ENCODE results near the gene CDK11B.
"Not testable (repeated sequence)": the region's sequence is repeated elsewhere in the genome, so short reads cannot be mapped to it uniquely, and the experiment has no call there.

Gene CDK11B

DNA sequence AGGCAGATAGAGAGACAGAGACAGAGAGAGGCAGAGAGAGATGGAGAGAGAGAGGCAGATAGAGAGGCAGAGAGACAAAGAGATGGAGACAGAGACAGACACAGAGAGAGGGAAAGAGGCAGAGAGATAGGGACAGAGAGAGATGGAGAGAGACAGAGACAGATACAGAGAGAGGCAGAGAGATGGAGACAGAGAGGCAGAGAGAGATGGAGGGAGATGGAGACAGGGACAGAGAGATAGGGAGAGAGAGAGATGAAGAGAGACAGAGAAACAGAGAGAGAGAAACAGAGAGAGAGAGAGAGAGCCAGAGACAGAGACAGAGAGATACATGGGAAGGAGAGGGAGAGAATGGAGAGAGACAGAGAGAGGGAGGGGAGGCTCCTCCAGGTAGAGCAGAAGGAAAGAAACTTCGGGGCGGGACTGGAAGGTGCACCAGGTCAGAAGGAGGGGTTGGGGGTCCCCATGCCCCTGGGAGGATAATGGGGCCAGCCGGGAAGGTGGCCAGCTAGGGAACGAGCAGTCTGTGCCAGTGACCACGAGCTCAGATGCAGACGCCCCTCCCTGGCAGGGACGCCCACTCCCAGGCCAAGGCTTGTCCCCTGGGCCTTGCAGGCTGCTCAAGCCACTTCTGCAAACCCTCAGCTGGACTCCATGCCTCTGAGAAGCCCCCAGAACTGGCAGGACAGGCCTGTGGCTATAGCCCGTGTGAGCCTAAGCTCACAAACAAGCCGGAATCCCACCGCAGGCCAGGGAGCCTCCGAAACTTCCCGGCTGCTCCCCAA, 62.1 kb downstream of the CDK11B start:
- Histone ChIP-seq H3K9me3 (no peaks in the 10 kb centered on the region), H3K27ac (no peak overlapping the region), H3K27me3 (peaks cover 47% of the 10 kb centered on the region), H3K4me3 (ENCODE audit: low read depth in 1 of 2, low read length in 1 of 2) (no peak overlapping the region), H3K4me1 (ENCODE audit: control insufficient read depth in 1 of 2, insufficient read depth in 1 of 2, low read depth in 1 of 2, low read length in 1 of 2) (peaks cover 20 to 22% of the 10 kb centered on the region in 2 experiments), H3K36me3 (no peaks in the 10 kb centered on the region)
- TF ChIP-seq, protein P1, sequence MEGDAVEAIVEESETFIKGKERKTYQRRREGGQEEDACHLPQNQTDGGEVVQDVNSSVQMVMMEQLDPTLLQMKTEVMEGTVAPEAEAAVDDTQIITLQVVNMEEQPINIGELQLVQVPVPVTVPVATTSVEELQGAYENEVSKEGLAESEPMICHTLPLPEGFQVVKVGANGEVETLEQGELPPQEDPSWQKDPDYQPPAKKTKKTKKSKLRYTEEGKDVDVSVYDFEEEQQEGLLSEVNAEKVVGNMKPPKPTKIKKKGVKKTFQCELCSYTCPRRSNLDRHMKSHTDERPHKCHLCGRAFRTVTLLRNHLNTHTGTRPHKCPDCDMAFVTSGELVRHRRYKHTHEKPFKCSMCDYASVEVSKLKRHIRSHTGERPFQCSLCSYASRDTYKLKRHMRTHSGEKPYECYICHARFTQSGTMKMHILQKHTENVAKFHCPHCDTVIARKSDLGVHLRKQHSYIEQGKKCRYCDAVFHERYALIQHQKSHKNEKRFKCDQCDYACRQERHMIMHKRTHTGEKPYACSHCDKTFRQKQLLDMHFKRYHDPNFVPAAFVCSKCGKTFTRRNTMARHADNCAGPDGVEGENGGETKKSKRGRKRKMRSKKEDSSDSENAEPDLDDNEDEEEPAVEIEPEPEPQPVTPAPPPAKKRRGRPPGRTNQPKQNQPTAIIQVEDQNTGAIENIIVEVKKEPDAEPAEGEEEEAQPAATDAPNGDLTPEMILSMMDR (IDR thresholded peaks at IDR 0.05) = no peak

DNA sequence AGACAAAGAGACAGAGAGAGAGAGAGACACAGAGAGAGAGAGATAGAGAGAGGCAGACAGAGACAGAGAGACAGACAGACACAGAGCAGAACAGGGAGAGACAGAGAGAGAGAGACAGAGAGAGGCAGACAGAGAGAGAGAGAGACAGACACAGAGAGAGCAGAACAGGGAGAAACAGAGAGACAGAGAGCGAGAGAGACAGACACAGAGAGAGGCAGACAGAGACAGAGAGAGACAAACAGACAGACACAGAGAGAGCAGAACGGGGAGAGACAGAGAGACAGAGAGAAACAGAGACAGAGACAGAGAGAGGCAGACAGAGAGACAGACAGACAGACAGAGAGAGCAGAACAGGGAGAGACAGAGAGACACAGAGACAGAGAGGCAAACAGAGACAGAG, 63.5 kb downstream of the CDK11B start:
- not testable (repeated sequence) for H3K9me3 ChIP-seq; H3K4me3 ChIP-seq (ENCODE audit: low read depth in 1 of 2, low read length in 1 of 2); H3K36me3 ChIP-seq; H3K27ac ChIP-seq; H3K4me1 ChIP-seq (ENCODE audit: control insufficient read depth in 1 of 2, insufficient read depth in 1 of 2, low read depth in 1 of 2, low read length in 1 of 2)
- peaks cover 42% of the 10 kb centered on the region for H3K27me3 ChIP-seq

DNA sequence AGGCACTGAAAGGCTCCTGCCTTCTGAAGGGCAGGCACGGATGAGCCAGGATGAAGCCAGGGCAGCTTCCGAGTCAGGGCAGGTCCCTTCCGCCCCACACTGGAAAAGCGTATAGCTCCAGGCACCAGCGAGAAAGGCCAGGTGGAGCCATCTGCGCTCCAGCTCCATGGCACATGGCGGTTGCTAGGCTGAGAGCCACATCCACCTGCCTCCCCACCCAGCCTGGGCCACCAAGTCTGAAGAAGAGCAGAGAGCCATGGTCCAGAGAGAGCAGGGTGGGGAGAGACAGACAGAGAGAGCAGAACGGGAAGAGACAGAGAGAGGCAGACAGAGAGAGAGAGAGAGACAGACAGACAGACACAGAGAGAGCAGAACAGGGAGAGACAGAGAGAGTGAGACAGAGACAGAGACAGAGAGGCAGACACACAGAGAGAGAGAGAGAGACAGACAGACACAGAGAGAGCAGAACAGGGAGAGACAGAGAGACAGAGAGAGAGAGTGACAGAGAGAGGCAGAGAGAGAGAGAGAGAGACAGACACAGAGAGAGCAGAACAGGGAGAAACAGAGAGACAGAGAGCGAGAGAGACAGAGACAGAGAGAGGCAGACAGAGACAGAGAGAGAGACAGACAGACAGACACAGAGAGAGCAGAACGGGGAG, 64.1 kb downstream of the CDK11B start:
- H3K36me3 ChIP-seq = no peaks in the 10 kb centered on the region
- no peak overlapping the region for H3K4me3 ChIP-seq (ENCODE audit: low read depth in 1 of 2, low read length in 1 of 2)
- peaks cover 5 to 7% of the 10 kb centered on the region in 2 experiments for H3K4me1 ChIP-seq (ENCODE audit: control insufficient read depth in 1 of 2, insufficient read depth in 1 of 2, low read depth in 1 of 2, low read length in 1 of 2)
- H3K27ac ChIP-seq = no peak overlapping the region
- no peaks in the 10 kb centered on the region for H3K9me3 ChIP-seq
- TF ChIP-seq, protein P1 (IDR thresholded peaks at IDR 0.05) = no peak
- peaks cover 39% of the 10 kb centered on the region for H3K27me3 ChIP-seq

- Histone ChIP-seq H3K4me3 (ENCODE audit: low read depth in 1 of 2, low read length in 1 of 2) (no peak overlapping the region), H3K36me3 (no peaks in the 10 kb centered on the region), H3K27me3 (peaks cover 34% of the 10 kb centered on the region), H3K27ac (no peak overlapping the region), H3K9me3 (no peaks in the 10 kb centered on the region), H3K4me1 (ENCODE audit: control insufficient read depth in 1 of 2, insufficient read depth in 1 of 2, low read depth in 1 of 2, low read length in 1 of 2) (peaks cover under 1 to 1% of the 10 kb centered on the region in 2 experiments)
- TF ChIP-seq, protein P1 (IDR thresholded peaks at IDR 0.05) = no peak
These were observed 64.8 kb downstream of the CDK11B start for GRCh38 chr1:1593834-1594601.

DNA sequence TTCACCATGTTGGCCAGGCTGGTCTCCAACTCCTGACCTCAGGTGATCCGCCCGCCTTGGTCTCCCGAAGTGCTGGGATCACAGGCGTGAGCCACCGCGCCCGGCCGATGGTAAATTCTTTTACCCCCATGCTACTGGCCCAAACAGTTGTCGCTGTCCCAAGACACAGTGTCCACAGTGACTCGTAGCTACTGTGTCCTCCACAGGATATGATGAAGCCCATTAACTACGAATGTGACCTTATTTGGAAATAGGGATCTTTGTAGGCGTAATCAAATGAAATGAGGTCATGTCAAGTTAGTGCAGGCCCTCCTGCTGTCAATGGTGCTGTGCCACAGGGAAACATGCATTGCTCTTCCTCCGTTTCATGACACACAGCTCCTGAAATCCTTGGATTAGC, 67.4 kb downstream of the CDK11B start:
- no peaks in the 10 kb centered on the region for H3K36me3 ChIP-seq
- TF ChIP-seq, protein P1 (IDR thresholded peaks at IDR 0.05) = no peak

More for the DNA sequence above, 67.4 kb downstream of the CDK11B start:
- no peak overlapping the region for H3K4me3 ChIP-seq (ENCODE audit: low read depth in 1 of 2, low read length in 1 of 2)
- H3K27me3 ChIP-seq = peaks cover 17% of the 10 kb centered on the region
- no peaks in the 10 kb centered on the region for H3K9me3 ChIP-seq
- no peak overlapping the region for H3K27ac ChIP-seq
- no peaks in the 10 kb centered on the region for H3K4me1 ChIP-seq (ENCODE audit: control insufficient read depth in 1 of 2, insufficient read depth in 1 of 2, low read depth in 1 of 2, low read length in 1 of 2)

Measured in neutrophil (primary cell).